SK-N-SH (cell line): ENCODE results near the gene NIP7. TPM values are rescaled to one million over a fixed set of nuclear protein-coding genes. Genes with fewer than 3 reads are reported as not detected.

Source experiments
- CTCF ChIA-PET: fragments of 300-600, 350-600 bp; formaldehyde crosslinking; extraction: SDS; loops from one replicate; lab custom pipeline; 2021; lab: Yijun Ruan, JAX
- POLR2A ChIA-PET: fragments of 350-600 bp; sonication (Branson Sonifier 250); formaldehyde crosslinking; extraction: SDS; loops from one replicate; lab custom pipeline; 2020; ENCODE audit warnings: antibody characterized with exemption, inconsistent platforms; lab: Yijun Ruan, JAX
- DNase-seq: peaks from one replicate; pipeline ENCODE4 v3.0.0; 2012
- H2AFZ ChIP-seq: fragments of 200-600 bp; sonication (generic); 2 replicates; pipeline ENCODE4 v1.8.1; 2016; ENCODE audit warnings: antibody characterized with exemption, mild to moderate bottlenecking, low read depth
- H3F3A ChIP-seq: fragments of 200-600 bp; sonication (generic); replicated peaks from 2 replicates; pipeline ENCODE3; 2016; ENCODE audit warnings: antibody characterized with exemption, mild to moderate bottlenecking; ENCODE audit not compliant: insufficient read depth
- H3K27ac ChIP-seq, 2 experiments: fragments of 200-500 bp in 1 of 2; fragments of 200-600 bp in 1 of 2; sonication (Bioruptor generic) in 1 of 2; sonication (generic), shearing (Covaris generic) in 1 of 2; 2 replicates each; pipeline versions ENCODE4 v1.5.1 to v1.6.1; 2014 to 2016; ENCODE audit warnings: low read depth in 2 of 2, inconsistent platforms in 1 of 2, low read length in 1 of 2, mild to moderate bottlenecking in 1 of 2, mixed read lengths in 1 of 2
- H3K27me3 ChIP-seq: fragments of 200-600 bp; sonication (generic), shearing (Covaris generic); 2 replicates; pipeline ENCODE4 v1.6.1; 2016; ENCODE audit warnings: mixed run types; ENCODE audit not compliant: insufficient read depth
- H3K36me3 ChIP-seq, 2 experiments: fragments of 200-500 bp in 1 of 2; fragments of 200-600 bp in 1 of 2; sonication (Bioruptor generic) in 1 of 2; sonication (generic) in 1 of 2; replicated peaks in 1 of 2; 2 replicates each; pipeline versions ENCODE3 to v1.5.1; 2014 to 2016; ENCODE audit warnings: low read length in 1 of 2, mild to moderate bottlenecking in 1 of 2; ENCODE audit not compliant: insufficient read depth in 2 of 2, control insufficient read depth in 1 of 2
- H3K4me1 ChIP-seq, 2 experiments: fragments of 200-500 bp in 1 of 2; fragments of 200-600 bp in 1 of 2; sonication (Bioruptor generic) in 1 of 2; sonication (generic), shearing (Covaris generic) in 1 of 2; 2 replicates each; pipeline versions ENCODE4 v1.5.1 to v1.6.1; 2014 to 2016; ENCODE audit warnings: low read depth in 1 of 2, low read length in 1 of 2, mixed run types in 1 of 2; ENCODE audit not compliant: insufficient read depth in 2 of 2, control insufficient read depth in 1 of 2
- H3K4me2 ChIP-seq: fragments of 200-600 bp; sonication (generic), shearing (Covaris generic); 2 replicates; pipeline ENCODE4 v1.6.1; 2017; ENCODE audit warnings: mixed run types
- H3K4me3 ChIP-seq, 2 experiments: fragments of 200-500 bp in 1 of 2; fragments of 200-600 bp in 1 of 2; sonication (Bioruptor generic) in 1 of 2; sonication (generic), shearing (Covaris generic) in 1 of 2; 2 replicates each; pipeline versions ENCODE4 v1.5.1 to v1.8.1; 2014 to 2016; ENCODE audit warnings: low read depth in 2 of 2, inconsistent platforms in 1 of 2, low read length in 1 of 2, mild to moderate bottlenecking in 1 of 2, mixed read lengths in 1 of 2, moderate library complexity in 1 of 2
- H3K79me2 ChIP-seq: fragments of 200-600 bp; sonication (generic); 2 replicates; pipeline ENCODE4 v1.8.1; 2017; ENCODE audit warnings: mild to moderate bottlenecking; ENCODE audit not compliant: insufficient read depth
- H3K9ac ChIP-seq: fragments of 200-600 bp; sonication (generic); 2 replicates; pipeline ENCODE4 v1.6.1; 2017; ENCODE audit warnings: mixed run types
- H3K9me2 ChIP-seq: fragments of 200-600 bp; sonication (generic); 2 replicates; pipeline ENCODE4 v1.6.1; 2017; ENCODE audit warnings: mixed run types
- H3K9me3 ChIP-seq: fragments of 200-600 bp; sonication (generic); 2 replicates; pipeline ENCODE4 v1.6.1; 2017; ENCODE audit warnings: mixed run types, mild to moderate bottlenecking, moderate library complexity
- H4K20me1 ChIP-seq: fragments of 200-600 bp; sonication (generic); 2 replicates; pipeline ENCODE4 v1.6.1; 2017; ENCODE audit warnings: mild to moderate bottlenecking, mixed run types; ENCODE audit not compliant: insufficient read depth
- CTCF ChIP-seq: fragments of 200-600 bp; sonication (generic); IDR thresholded peaks from 2 replicates; pipeline ENCODE4 v1.6.1; 2017; ENCODE audit warnings: antibody characterized with exemption, mild to moderate bottlenecking, moderate library complexity
- ELF1 ChIP-seq: IDR thresholded peaks from 2 replicates; pipeline ENCODE4 v1.4.0; 2012
- MEF2A ChIP-seq: IDR thresholded peaks from 2 replicates; pipeline ENCODE4 v1.4.0; 2012; ENCODE audit warnings: low read depth, borderline replicate concordance
- MXI1 ChIP-seq: IDR thresholded peaks from 2 replicates; pipeline ENCODE4 v1.6.1; 2012; ENCODE audit warnings: mild to moderate bottlenecking, low read depth, low read length, improper control_type of control experiment
- POLR2AphosphoS5 ChIP-seq: IDR thresholded peaks from 2 replicates; pipeline ENCODE4 v1.6.1; 2012; ENCODE audit warnings: low read depth, low read length
- SIN3A ChIP-seq: IDR thresholded peaks from 2 replicates; pipeline ENCODE4 v1.6.1; 2012; ENCODE audit warnings: low read depth, mild to moderate bottlenecking, low read length, moderate library complexity, borderline replicate concordance
- SMC3 ChIP-seq: IDR thresholded peaks from 2 replicates; pipeline ENCODE4 v1.6.1; 2012; ENCODE audit warnings: low read depth, low read length, improper control_type of control experiment
- TAF1 ChIP-seq: IDR thresholded peaks from 2 replicates; pipeline ENCODE4 v1.6.1; 2012; ENCODE audit warnings: low read depth, mild to moderate bottlenecking, low read length, moderate library complexity, borderline replicate concordance
- WGBS: methylation state at CpG from one replicate; pipeline ENCODE4 v1.1.6; 2017; ENCODE audit warnings: low lambda C conversion rate; 5-methylcytosine and 5-hydroxymethylcytosine counted together
- polyA plus RNA-seq, 3 experiments: library from polyadenylated mRNA; depleted of rRNA; stranded (reverse); fragments of >200 nt; gene quantifications; 2 replicates each; pipeline ENCODE4 v1.2.3, GENCODE V29; 2012
- TF ChIP-seq, protein P1 (sequence below): IDR thresholded peaks from 2 replicates; pipeline ENCODE4 v1.6.1; 2012; ENCODE audit warnings: mild to moderate bottlenecking, low read depth, low read length, moderate library complexity
- TF ChIP-seq, protein P2 (sequence below): IDR thresholded peaks from 2 replicates; pipeline ENCODE4 v1.4.0; 2012; ENCODE audit warnings: low read depth

Gene NIP7
- polyA plus RNA-seq, 1 of the 3 experiments (the other 2 are of a cell fraction): 19.0 TPM

- TF ChIP-seq, protein P1, sequence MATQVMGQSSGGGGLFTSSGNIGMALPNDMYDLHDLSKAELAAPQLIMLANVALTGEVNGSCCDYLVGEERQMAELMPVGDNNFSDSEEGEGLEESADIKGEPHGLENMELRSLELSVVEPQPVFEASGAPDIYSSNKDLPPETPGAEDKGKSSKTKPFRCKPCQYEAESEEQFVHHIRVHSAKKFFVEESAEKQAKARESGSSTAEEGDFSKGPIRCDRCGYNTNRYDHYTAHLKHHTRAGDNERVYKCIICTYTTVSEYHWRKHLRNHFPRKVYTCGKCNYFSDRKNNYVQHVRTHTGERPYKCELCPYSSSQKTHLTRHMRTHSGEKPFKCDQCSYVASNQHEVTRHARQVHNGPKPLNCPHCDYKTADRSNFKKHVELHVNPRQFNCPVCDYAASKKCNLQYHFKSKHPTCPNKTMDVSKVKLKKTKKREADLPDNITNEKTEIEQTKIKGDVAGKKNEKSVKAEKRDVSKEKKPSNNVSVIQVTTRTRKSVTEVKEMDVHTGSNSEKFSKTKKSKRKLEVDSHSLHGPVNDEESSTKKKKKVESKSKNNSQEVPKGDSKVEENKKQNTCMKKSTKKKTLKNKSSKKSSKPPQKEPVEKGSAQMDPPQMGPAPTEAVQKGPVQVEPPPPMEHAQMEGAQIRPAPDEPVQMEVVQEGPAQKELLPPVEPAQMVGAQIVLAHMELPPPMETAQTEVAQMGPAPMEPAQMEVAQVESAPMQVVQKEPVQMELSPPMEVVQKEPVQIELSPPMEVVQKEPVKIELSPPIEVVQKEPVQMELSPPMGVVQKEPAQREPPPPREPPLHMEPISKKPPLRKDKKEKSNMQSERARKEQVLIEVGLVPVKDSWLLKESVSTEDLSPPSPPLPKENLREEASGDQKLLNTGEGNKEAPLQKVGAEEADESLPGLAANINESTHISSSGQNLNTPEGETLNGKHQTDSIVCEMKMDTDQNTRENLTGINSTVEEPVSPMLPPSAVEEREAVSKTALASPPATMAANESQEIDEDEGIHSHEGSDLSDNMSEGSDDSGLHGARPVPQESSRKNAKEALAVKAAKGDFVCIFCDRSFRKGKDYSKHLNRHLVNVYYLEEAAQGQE: 0 out of 2 replicates have a peak, but pooled peaks have one; percentile 41
- TF ChIP-seq SIN3A: peak; percentile 96; the same call in 1 of the 2 replicates
- TF ChIP-seq ELF1: peak; percentile 73
- peak; percentile 18; the same call in 1 of the 2 replicates for TF ChIP-seq POLR2AphosphoS5
- TF ChIP-seq TAF1: peak; percentile 84
Observed at GRCh38 chr16:69310653-69311532, 28.7 kb upstream of the NIP7 start, which contains the start of gene VPS4A (continued).

GRCh38 chr16:69311533-69312387 lies 27.8 kb upstream of the NIP7 start:
- H4K20me1 ChIP-seq: peaks cover 10% of the 10 kb centered on the region; the same call in 1 of the 2 replicates
- H3K9me2 ChIP-seq: no peaks in the 10 kb centered on the region
- no peaks in the 10 kb centered on the region for H3K9me3 ChIP-seq
- DNase-seq: peak; percentile 80
- no peaks in the 10 kb centered on the region for H3K27me3 ChIP-seq
- H3K36me3 ChIP-seq: peaks cover 12 to 26% of the 10 kb centered on the region in 2 experiments
- no peak overlapping the region for H2AFZ ChIP-seq
- H3K9ac ChIP-seq: peak overlapping the region; percentile 89
- H3K4me3 ChIP-seq: peak overlapping the region; percentile 76 to 85
- peaks cover 49% of the 10 kb centered on the region for H3K79me2 ChIP-seq
- H3F3A ChIP-seq: peaks cover 14% of the 10 kb centered on the region
- H3K27ac ChIP-seq: peak overlapping the region; percentile 61 to 79; a peak in 3 of 4 replicates
- H3K4me2 ChIP-seq: peak overlapping the region; percentile 94
- CTCF ChIA-PET: interaction anchor here (0.6 to 3.1 kb wide), 8 partner anchors 11 to 162 kb away, joined by 3 to 16 read pairs (median 3); partner anchors contain the start of gene PDF
- TF ChIP-seq MXI1 (peak; percentile 22; the same call in 1 of the 2 replicates), SMC3 (no peak), CTCF (peak; percentile 15; the same call in 1 of the 2 replicates), MEF2A (no peak)
- TF ChIP-seq, protein P2, sequence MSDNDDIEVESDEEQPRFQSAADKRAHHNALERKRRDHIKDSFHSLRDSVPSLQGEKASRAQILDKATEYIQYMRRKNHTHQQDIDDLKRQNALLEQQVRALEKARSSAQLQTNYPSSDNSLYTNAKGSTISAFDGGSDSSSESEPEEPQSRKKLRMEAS: peak; percentile 11; the same call in 1 of the 2 replicates
- peaks cover 0 to 5% of the 10 kb centered on the region in 2 experiments; a peak in 1 of 4 replicates for H3K4me1 ChIP-seq
- POLR2A ChIA-PET: interaction anchor here (0.6 to 1.2 kb wide), 4 partner anchors 10 to 149 kb away, joined by 3 to 7 read pairs (median 5); no protein-coding TSS in a partner anchor
- WGBS: 0% methylated on average over 11 of the region's 59 CpGs
